HG02973 (cell line): ENCODE measurements around the gene C2CD4D.
"Not testable (repeated sequence)": the region's sequence is repeated elsewhere in the genome, so short reads cannot be mapped to it uniquely, and the experiment has no call there.

ENCODE experiments used
- ATAC-seq: cut with Tn5 transposase; IDR thresholded peaks from one replicate; pipeline ENCODE4 v1.9.1; 2021; ENCODE audit warnings: moderate library complexity; ENCODE audit not compliant: unreplicated experiment

Gene C2CD4D

DNA sequence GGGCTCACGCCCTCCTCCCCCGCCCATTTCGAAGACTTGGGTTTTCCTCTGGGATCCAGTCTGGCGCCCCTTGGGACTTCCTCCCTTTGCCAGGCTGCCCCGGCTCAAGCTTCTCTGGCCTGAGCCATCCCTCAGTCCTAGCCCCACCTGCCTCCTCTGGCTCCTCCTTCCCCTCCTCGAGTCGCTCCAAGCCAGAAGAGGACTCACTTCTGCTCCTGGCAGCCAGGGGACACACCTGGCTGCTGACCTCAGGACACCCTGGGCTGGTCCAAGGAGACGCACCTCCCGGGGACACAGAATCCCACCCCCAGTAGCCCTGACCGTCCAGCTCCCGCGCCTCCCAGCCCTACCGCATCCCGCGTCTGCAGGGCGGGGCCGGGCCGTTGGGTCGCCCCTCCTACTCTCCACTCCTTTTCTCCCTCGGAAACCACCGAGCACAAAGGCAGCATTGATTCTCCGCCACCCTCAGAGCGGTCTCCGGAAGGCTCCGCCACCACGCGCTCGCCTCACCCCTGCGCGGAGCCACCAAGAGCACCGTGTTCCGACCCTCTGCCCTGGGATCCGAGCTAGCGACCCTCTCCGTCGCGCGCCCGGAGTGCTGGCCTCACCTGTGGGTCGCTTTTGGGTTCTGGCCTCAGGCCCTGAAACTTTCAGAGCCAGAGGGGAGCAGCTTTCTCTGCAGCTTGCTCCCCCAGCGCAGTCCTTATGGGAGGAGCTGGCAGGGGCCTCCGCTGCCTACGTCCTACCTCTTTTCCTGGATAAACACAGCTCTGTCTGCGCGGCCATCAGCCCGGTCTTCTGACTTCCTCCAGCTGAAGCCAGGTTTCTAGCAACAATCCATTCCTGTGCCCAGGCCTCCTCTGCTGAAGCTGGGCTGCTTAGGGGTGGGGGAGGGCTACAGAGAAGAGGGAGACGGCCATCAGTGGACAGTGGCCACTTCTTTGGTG lies at the start of gene C2CD4D:
Gene C2CD4D, minus strand, starts transcription at position 364 of the 947 bp plus-strand sequence. CDS start 831 bp downstream, outside the sequence.
- no peak for ATAC-seq

DNA sequence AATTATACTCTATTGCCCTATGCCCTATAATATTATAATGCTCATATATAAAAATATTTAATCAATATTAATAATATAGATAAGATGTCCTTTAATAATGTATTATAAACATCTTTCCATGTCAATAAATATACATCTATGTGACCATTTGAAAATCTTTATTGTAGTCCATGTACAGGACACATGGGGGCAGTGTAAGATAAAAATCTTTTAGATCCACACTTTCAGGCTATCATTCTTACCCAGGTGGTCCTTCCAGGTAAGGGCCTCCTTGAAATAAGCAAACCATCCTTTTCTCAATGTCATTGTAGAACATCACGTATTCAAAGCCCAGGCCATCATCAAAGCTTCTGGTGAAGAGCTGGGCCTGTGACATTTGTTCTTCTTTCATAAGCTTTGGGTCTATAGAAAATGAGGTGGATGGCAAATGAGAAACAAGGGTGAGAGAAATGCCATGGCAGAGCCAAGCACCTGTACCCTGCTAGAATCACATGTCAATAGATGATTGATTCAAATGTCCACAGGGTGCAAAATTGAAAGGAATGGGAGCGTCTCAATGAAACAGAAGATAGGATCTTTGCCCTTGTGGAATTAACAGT lies 49.5 kb upstream of the C2CD4D start:
- no peak for ATAC-seq

DNA sequence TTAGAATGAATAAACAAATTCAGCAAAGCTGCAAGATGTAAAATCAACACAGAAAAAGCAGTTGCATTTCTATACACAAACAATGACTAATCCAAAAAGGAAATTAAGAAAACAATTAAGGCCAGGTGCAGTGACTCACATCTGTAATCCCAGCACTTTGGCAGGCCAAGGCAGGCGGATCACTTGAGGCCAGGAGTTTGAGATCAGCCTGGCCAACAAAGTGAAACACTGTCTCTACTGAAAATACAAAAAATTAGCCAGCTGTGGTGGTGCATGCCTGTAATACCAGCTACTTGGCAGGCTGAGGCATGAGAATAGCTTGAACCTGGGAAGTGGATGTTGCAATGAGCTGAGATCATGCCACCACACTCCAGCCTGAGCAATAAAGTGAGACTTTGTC lies 47.4 kb upstream of the C2CD4D start:
- no peak for ATAC-seq

DNA sequence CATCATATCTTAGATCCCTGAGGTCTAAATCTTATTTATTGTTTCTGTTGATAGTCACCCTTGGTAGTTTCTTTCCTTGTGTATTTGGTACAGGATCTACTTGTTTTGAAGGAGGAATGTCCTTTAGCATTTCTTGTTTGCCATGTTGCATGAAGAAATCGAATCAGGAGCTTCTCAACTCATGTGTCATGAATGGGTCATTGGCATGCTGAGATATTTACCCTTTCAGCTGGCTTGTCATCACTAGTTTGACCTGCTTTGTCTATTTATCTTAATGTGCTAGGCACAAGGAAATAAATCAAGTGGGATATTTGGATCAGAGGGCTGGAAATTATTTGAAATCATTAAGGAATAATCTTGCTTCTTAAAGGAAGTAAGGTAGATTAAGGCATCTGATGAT lies 45.9 kb upstream of the C2CD4D start:
- ATAC-seq = no peak

DNA sequence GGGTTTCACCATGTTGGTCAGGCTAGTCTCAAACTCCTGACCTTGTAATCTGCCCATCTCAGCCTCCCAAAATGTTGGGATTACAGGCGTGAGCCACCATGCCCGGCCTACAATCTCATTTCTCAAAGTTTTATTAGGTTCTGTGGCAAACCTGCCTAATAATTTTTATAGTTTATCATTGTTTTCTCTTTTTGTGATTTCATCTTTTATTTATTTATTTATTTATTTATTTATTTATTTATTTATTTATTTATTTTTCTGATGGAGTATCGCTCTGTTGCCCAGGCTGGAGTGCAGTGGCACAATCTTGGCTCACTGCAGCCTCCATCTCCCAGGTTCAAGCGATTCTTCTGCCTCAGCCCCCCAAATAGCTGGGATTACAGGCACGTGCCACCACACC lies 45.3 kb upstream of the C2CD4D start:
- ATAC-seq = not testable (repeated sequence)

DNA sequence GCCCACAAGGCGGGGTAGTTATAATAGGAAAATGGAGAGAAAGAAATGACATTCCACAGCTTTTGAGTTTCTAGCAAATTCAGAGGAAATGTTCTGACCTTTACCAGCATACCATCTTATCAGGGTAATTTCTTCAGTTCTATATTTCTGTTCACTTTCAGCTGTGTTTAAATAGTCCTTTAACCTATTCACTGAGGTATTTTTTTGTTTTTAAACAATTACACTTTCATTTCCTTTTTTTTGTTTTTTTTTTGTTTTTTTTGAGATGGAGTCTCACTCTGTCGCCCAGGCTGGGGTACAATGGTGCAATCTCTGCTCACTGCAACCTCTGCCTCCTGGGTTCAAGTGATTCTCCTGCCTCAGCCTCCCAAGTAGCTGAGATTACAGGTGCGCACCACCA lies 44.8 kb upstream of the C2CD4D start:
- ATAC-seq = not testable (repeated sequence)

DNA sequence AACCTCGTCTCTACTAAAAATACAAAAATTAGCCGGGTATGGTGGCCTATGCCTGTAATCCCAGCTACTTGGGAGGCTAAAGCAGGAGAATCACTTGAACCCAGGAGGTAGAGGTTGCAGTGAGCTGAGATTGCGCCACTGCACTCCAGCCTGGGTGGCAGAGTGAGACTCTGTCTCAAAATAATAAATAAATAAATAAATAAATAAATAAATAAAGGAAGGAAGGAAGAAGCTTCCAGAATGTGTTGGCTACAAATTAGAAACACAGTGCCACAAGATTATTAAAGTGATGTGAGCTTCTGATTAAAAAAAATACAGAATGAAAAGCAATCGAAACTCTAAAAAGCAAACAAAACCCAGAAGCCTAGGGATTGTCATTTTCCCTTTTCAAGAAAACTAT lies 44.3 kb upstream of the C2CD4D start:
- ATAC-seq = not testable (repeated sequence)

DNA sequence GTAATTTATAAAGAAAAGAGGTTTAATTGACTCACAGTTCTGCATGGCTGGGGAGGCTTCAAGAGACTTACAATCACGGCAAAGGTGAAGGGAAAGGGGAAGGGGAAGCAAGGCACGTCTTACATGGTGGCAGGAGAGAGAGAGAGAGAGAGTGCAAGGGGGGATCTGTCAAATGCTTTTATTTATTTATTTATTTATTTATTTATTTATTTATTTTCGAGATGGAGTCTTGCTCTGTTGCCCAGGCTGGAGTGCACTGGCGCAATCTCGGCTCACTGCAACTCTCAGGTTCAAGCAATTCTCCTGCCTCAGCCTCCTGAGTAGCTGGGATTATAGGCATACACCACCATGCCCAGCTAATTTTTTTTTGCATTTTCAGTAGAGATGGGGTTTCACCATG lies 43.3 kb upstream of the C2CD4D start:
- not testable (repeated sequence) for ATAC-seq

DNA sequence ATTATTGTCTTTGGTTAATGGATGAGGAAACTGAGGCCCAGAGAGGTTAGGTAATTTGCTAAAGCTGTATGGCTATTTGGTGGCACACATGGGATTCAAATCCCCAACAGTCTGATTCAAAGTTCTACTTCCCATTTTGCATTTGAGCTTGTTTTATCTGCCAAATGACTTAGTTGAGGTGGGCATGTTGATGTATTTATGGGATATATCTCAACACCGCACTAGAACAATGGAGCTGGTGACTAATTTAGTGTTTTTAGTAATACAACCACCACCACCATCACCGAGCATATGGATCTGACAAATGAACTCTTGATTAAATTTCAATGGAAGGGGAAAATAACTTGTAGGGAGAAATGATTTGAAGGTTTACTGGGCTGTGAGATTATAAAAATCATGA lies 42.8 kb upstream of the C2CD4D start:
- no peak for ATAC-seq

DNA sequence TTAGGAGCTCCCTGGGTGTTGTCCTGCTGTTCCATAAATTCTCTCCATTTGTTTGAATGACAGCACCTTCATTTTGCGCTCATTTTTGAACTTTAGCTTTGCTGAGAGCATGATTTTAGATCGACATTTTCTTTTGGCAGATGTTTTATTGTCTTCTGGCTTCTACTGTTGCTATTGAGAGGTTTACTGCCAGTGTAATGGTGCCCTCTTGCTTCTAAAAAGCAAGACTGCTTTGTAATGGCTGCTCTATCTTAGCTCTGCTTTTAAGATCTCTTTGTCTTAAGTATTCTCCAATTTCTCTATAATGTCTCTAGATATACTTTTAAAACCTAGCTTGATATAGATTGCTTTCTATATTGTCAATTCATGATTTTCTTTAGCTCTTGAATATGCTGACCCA lies 41.9 kb upstream of the C2CD4D start:
- ATAC-seq = no peak

DNA sequence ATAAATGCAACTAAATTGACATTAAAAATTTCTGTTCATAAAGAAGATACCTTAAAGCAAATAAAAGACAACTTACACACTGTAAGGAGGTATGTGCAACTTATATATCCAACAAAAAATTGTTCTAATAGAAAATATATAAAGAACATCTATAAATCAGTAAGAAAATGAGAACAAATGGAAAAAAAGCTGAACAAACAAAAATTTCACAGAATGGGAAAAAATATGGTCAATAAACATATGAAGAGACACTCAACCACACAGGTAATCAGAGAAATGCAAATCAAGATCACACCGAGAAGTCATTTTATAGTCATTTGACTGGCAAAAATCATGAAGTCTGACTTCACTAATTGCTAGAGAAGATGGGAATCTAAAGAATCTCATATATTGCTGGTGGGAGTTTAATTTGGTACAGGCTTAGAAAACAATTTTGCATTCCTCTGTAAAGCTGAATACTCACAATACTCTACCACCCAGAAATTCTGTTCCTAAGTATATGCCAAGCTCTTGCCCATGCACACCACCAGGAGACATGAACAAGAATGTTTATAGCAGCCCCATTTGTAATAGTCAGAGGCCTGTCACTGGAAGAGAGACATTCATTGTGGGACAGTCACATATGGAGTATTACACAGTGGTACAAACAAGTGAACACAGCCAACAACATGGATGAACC lies 35.9 kb upstream of the C2CD4D start:
- ATAC-seq = no peak

DNA sequence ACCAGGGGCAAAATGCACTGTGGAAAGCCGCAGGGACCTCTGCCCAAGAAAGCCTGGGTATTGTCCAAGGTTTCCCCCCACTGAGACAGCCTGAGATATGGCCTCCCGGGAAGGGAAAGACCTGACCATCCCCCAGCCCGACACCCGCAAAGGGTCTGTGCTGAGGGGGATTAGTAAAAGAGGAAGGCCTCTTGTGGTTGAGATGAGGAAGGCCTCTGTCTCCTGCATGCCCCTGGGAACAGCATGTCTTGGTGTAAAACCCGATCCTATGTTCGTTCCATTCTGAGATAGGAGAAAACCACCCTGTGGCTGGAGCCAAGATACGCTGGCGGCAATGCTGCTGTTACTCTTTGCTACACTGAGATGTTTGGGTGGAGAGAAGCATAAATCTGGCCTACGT lies 33.2 kb upstream of the C2CD4D start:
- not testable (repeated sequence) for ATAC-seq

DNA sequence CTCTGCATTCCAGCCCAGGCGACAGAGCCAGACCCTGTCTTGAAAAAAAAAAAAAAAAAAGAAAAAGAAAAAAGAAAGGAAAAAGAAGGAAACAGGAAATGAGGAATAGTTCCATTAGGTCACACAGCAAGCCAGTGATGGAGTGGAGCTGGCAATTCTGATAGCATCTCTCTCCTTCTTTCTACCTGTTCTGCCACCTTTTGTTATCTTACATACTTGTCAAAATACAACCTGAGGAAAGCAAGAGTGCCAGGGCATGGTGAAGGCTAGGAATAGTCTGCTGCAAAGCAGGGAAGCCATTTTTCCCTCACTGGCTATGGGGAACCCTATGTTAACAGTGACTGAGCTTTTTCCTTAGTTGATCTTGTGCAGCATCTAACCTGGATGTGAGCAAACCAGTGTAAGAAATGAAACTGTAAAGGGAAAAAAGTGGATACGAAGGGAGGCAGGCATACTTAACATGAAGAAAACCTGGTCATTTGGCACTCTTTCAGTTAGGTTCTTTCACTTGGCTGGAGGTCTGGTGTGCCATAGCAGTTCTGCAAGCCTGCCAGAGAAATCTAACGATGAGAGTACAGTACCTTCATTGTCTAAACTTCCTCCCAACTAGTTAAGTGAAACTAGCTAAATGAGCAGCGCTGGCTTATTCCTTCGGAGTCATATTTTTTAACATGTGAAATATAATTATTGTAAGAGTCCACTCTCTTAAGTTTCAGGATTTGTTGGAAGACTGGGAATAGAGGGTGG lies 31.8 kb upstream of the C2CD4D start:
- no peak for ATAC-seq

DNA sequence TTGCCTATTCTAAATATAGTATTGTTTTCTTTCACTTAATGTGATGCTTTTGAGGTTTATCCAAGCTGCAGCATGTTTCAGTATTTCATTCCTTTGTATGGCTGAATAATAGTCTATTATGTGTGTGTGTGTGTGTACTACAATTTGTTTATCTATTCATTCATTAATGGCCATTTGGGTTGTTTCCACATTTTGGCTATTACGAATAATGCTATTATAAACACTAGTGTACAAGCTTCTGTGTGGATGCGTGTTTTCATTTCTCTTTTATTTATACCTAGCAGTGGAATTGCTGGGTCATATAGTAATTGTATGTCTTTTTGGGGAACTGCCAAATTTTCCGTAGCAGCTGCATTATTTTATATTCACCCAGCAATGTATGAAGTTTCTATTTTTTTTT lies 28.9 kb upstream of the C2CD4D start:
- ATAC-seq = no peak

DNA sequence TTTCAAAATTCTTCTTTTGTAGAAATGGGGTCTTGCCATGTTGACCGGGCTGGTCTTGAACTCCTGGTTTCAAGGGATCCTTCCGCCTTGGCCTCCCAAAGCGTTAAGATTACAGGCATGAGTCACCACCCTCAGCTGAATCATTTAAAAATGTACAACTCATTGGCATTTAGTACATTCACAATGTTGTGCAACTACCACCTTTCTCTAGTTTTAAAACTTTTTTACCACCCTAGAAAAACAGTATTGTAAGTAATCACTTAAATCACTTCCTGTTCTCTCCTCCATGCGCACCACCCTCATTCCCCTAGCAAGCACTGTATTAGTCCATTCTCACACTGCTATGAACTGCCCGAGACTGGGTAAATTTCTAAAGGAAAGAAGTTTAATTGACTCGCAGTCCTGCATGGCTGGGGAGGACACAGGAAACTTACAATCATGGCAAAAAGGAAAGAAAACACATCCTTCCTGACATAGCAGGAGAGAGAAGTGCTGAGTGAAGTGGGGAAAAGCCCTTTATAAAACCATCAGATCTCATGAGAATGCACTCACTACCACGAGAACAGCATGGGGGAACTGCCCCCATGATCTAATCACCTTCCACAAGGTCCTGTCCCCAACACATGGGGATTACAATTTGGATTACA lies 28.3 kb upstream of the C2CD4D start:
- ATAC-seq = no peak

DNA sequence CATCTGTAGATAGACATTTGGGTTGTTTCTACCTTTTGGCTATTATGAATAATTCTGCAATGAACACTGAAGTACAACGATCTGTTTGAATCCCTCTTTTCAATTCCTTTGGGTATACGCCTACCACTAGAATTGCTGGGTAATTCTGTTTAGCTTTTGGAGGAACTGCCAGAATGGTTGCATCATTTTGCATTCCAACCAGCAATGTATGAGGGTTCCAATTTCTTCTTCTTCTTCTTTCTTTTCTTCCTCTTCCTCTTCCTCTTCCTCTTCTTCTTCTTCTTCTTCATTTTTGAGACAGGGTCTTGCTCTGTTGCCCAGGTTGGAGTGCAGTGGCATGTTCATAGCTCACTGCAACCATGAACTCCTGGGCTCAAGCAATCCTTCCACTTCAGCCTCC lies 27.7 kb upstream of the C2CD4D start:
- no peak for ATAC-seq

DNA sequence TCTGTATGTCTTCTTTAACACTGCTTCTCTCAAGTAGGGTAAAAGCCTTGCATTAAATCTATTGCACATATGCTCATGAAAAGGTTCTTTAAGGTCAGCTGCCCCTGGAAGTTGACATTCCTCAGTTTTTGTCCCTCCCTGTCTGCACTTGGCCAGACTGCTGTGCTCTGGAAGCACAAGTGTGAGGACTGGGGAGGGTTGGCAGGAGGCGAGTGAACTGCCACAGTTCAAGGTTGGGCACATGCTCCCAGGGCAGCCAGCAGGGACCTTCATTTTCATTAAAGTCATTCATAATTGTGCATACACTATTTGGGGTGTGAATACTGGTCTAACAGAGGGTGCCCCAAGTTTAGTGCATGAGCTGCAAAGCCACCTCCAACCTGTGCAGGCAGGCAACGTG lies 24.8 kb upstream of the C2CD4D start:
- no peak for ATAC-seq

DNA sequence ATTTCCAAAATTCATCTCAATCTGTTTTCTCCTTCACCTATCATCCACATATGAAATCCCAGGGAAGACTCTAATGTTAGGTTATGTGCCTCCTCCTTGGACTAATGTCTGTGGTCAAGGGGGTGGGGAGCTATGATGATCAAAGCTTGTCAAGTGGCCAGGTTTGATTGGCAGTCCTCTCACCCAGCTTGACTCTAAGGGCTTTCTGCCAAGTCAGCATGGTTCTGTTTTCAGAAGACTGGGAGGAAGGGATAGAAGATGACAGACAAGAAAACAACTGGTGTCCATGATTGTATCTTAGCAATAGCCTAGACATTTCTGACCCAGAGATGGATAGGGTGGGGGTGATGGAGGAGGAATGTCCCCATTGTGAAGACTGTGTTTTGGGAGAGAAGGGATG lies 23.0 kb upstream of the C2CD4D start:
- no peak for ATAC-seq

DNA sequence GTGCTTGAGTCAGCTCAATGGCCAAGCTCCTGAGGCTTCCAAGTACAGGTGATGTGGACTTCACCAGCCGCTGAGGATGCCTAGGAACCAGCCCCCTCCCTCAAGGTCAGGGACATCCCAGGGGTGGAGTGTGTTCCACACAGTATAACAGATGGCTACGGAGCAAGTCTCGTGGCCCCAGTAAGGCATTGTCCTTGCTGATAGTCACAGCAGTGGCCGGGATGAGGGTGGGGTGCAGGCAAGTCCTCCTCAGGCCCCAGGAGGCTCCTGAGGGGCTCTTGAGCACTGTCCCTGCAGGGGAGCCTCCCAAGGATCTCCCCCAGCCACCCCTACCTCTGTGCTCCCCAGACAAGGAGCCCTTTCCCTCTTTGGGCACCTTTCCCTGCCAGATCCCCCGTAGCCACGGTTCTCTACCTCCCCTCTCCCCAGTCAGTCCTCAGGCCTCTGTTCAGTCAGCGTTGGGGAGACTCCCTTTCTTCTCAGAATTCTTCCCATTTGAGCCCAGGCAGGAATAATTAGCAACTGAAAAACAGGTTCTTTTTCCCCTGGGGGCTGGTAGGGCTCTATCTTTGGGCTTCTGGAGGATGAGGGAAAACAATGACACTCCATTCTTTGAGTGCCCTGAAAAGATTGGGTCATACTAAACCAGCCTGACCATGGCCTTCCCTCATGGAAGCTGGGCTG lies 21.0 kb upstream of the C2CD4D start:
- no peak for ATAC-seq

DNA sequence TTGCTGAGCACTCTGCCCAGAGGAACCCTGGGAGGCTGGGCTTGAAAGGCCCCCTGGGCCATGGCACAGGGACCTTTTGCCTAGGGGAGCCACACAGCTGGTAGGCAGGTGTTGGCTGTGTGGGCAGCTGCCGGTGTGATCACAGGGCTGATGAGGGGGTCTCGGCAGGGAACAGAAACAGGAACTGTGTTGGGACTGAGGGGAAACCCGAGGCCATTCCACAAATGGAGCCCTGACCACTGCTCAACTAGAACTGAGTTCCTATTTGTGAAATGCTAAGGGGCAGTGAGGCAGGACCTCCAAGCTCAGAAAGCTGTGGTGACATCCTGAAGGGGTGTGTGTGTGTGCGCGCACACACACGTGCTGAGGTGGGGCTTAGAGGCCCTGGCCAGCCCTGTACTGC lies 20.3 kb upstream of the C2CD4D start:
- no peak for ATAC-seq
